ENCODE data around the gene CUL4A. TPM values are rescaled to one million over a fixed set of nuclear protein-coding genes. Genes with fewer than 3 reads are reported as not detected.

The CUL4A gene
- total RNA-seq, 1 experiment from 2014 or later = 85.9 TPM

DNA sequence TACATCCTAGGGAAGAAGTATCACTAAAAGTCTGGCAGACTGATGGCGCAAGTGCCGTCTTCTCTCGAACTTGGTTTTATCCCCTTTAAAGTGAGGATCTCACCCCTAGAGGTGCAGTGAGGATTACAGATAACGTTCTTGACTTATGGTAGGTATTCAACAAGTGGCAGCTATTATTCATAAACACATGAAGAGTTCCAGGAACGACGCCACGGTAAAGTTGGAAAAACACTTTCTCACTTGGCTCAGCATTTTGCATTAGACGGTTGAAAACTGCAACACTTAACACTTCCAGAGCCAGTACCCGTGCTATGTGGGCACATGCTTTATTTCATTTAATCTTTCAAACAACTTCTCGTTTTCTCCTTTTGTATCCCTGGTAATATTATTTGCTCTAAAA lies 42.3 kb upstream of the CUL4A start:
- no peak for DNase-seq (ENCODE audit: unreplicated experiment)
- peaks cover 12% of the 10 kb centered on the region for H3K27me3 Mint-ChIP-seq (ENCODE audit: insufficient read depth, unreplicated experiment)
- peaks cover 18% of the 10 kb centered on the region for H3K9me3 Mint-ChIP-seq (ENCODE audit: unreplicated experiment)
- ChIA-PET CTCF (no interaction called here), POLR2A (no interaction called here)
- TF ChIP-seq, protein P1, sequence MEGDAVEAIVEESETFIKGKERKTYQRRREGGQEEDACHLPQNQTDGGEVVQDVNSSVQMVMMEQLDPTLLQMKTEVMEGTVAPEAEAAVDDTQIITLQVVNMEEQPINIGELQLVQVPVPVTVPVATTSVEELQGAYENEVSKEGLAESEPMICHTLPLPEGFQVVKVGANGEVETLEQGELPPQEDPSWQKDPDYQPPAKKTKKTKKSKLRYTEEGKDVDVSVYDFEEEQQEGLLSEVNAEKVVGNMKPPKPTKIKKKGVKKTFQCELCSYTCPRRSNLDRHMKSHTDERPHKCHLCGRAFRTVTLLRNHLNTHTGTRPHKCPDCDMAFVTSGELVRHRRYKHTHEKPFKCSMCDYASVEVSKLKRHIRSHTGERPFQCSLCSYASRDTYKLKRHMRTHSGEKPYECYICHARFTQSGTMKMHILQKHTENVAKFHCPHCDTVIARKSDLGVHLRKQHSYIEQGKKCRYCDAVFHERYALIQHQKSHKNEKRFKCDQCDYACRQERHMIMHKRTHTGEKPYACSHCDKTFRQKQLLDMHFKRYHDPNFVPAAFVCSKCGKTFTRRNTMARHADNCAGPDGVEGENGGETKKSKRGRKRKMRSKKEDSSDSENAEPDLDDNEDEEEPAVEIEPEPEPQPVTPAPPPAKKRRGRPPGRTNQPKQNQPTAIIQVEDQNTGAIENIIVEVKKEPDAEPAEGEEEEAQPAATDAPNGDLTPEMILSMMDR (IDR thresholded peaks at IDR 0.05; ENCODE audit: unreplicated experiment) = no peak
- H3K36me3 Mint-ChIP-seq (ENCODE audit: insufficient read depth, unreplicated experiment) = peaks cover 30% of the 10 kb centered on the region
- intact Hi-C loops (cut with micrococcal nuclease) = no loop called here
- H3K4me3 Mint-ChIP-seq (ENCODE audit: unreplicated experiment) = no peak overlapping the region
- no peak overlapping the region for H3K27ac Mint-ChIP-seq (ENCODE audit: low read depth, unreplicated experiment)
- no TSS peak for BruUV-seq (replicated peaks)
- H3K4me1 Mint-ChIP-seq (ENCODE audit: insufficient read depth, unreplicated experiment) = no peaks in the 10 kb centered on the region

DNA sequence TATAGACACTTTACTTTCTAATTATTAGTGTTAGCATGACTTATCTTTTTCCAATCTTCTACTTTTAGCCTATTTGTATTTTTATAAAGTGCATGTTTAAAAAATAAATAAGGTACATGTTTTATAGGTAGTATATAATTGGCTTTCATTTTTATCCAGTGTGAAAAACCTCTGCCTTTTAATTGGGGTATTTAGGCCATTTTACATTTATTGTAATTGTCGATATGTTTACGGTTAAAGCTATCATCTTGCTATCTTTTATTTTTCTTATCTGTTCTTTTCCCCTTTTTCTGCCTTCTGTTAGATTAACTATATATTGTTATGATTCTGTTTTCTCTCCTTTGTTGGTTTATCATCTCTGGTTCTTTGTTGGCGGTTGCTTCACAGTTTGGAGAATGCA lies 41.8 kb upstream of the CUL4A start:
- peaks cover 12% of the 10 kb centered on the region for H3K27me3 Mint-ChIP-seq (ENCODE audit: insufficient read depth, unreplicated experiment)
- intact Hi-C loops (cut with micrococcal nuclease) = no loop called here
- POLR2A ChIA-PET = no interaction called here
- CTCF ChIA-PET = no interaction called here
- no peak for DNase-seq (ENCODE audit: unreplicated experiment)
- H3K27ac Mint-ChIP-seq (ENCODE audit: low read depth, unreplicated experiment) = no peak overlapping the region
- no TSS peak for BruUV-seq (replicated peaks)
- TF ChIP-seq, protein P1 (IDR thresholded peaks at IDR 0.05; ENCODE audit: unreplicated experiment) = no peak
- H3K4me3 Mint-ChIP-seq (ENCODE audit: unreplicated experiment) = no peak overlapping the region
- H3K9me3 Mint-ChIP-seq (ENCODE audit: unreplicated experiment) = peaks cover 18% of the 10 kb centered on the region
- H3K4me1 Mint-ChIP-seq (ENCODE audit: insufficient read depth, unreplicated experiment) = no peaks in the 10 kb centered on the region
- peaks cover 34% of the 10 kb centered on the region for H3K36me3 Mint-ChIP-seq (ENCODE audit: insufficient read depth, unreplicated experiment)

DNA sequence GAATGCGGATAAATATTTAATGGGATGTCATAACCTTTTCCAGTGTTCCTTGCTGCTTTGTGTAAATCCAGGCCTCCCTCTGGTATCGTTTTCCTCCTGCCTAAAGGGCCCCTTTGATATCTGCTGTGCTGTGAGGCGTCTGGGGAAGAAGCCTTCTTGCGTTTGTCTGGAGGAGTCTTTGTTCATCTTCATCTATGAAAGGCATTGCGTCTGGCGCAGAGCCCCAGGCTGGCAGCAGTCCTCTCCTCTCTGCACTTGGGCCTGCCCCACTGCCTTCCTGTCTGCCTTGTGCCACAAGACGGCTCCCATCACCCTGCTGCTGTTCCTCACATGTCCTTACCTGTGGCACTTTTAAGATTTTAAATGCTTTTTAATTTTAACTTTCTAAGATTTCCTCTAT lies 41.2 kb upstream of the CUL4A start:
- CTCF ChIA-PET = no interaction called here
- Mint-ChIP-seq H3K36me3 (ENCODE audit: insufficient read depth, unreplicated experiment) (peaks cover 40% of the 10 kb centered on the region), H3K9me3 (ENCODE audit: unreplicated experiment) (peaks cover 18% of the 10 kb centered on the region), H3K27ac (ENCODE audit: low read depth, unreplicated experiment) (no peak overlapping the region), H3K4me1 (ENCODE audit: insufficient read depth, unreplicated experiment) (no peaks in the 10 kb centered on the region), H3K27me3 (ENCODE audit: insufficient read depth, unreplicated experiment) (peaks cover 7% of the 10 kb centered on the region), H3K4me3 (ENCODE audit: unreplicated experiment) (no peak overlapping the region)
- no peak for DNase-seq (ENCODE audit: unreplicated experiment)
- POLR2A ChIA-PET = no interaction called here
- no TSS peak for BruUV-seq (replicated peaks)
- TF ChIP-seq, protein P1 (IDR thresholded peaks at IDR 0.05; ENCODE audit: unreplicated experiment) = no peak
- intact Hi-C loops (cut with micrococcal nuclease) = no loop called here

DNA sequence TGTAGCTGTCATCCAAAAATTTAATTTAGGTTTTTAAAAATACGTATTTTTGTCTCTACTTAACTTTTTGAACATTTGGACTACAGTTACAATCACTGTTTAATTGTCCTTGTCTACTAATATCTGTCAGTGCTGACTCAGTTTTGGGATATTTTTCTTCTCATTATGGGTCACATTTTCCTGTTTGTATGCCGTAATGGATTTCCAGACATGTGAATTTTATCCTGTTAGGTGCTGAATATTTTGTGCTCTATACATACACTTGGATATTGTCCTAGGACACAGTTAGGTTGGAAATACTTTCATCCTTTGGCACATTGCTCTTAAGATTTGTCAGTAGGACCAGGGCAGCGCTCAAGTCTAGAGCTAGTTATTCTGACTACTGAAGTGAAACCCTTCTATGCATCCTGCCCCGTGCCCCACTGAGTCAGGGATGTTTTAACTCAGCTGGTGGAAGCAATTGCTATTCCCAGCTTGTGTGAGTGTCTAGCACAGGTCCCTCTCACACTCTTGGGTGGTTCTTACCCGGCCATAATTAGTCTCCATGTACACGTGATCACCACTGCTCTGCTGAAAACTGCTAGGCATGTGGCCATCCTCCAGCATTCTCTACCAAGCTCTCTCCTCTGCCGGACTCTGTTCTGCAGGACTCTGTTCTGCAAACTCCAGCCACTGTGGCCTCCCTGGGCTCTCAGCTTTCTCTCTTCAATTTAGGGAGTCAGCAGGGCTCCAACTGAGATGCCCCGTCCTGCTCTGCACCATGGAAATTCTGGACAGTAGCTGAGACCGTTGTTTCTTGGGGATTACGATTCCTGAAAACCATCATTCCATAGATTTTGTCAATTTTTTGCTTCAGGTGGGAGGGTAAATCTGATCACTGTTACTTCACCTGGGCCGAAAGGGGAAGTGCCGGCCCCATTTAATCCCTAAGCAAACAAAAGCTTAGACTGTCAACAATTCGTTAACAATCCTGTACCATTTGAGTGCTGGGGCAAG lies 39.8 kb upstream of the CUL4A start:
- peaks cover 48% of the 10 kb centered on the region for H3K36me3 Mint-ChIP-seq (ENCODE audit: insufficient read depth, unreplicated experiment)
- H3K9me3 Mint-ChIP-seq (ENCODE audit: unreplicated experiment) = peaks cover 18% of the 10 kb centered on the region
- no peak overlapping the region for H3K27ac Mint-ChIP-seq (ENCODE audit: low read depth, unreplicated experiment)
- DNase-seq (ENCODE audit: unreplicated experiment) = no peak
- H3K4me3 Mint-ChIP-seq (ENCODE audit: unreplicated experiment) = no peak overlapping the region
- TF ChIP-seq, protein P1 (IDR thresholded peaks at IDR 0.05; ENCODE audit: unreplicated experiment) = no peak
- ChIA-PET POLR2A (interaction anchor here (0.7 to 1.3 kb wide), 2 partner anchors 9 to 38 kb away, joined by 3 to 4 read pairs; no protein-coding TSS in a partner anchor), CTCF (no interaction called here)
- no peaks in the 10 kb centered on the region for H3K27me3 Mint-ChIP-seq (ENCODE audit: insufficient read depth, unreplicated experiment)
- H3K4me1 Mint-ChIP-seq (ENCODE audit: insufficient read depth, unreplicated experiment) = no peaks in the 10 kb centered on the region
- BruUV-seq (replicated peaks) = no TSS peak
- intact Hi-C loops (cut with micrococcal nuclease) = no loop called here
